Cardiac fibroblast (primary cell): ENCODE data around the gene ZBTB45.

Experiments used
- DNase-seq, 2 donors: peaks; one replicate each; pipeline versions ENCODE4 v3.0.0 to v3.0.0-alpha.2; 2010; ENCODE audit warnings: low read depth in 2 of 2
- H3K4me3 ChIP-seq, 2 donors: replicated peaks in 1 of 2; 1 replicate in 1 of 2; 2 replicates in 1 of 2; pipeline ENCODE4 v1.5.1; 2011; ENCODE audit warnings: low read depth in 2 of 2, low read length in 2 of 2, mild to moderate bottlenecking in 2 of 2, moderate library complexity in 1 of 2
- CTCF ChIP-seq: IDR thresholded peaks from one replicate; pipeline ENCODE4 v1.5.1; 2011; ENCODE audit warnings: low read depth, mild to moderate bottlenecking, low read length, inconsistent platforms

The ZBTB45 gene

GRCh38 chr19:58548859-58549663 is 29.5 kb upstream of the ZBTB45 start:
- H3K4me3 ChIP-seq: no peak overlapping the region
- TF ChIP-seq CTCF: no peak
- no peak for DNase-seq

GRCh38 chr19:58547323-58548312 is 28.0 kb upstream of the ZBTB45 start:
- TF ChIP-seq CTCF: no peak
- no peak for DNase-seq
- H3K4me3 ChIP-seq: no peak overlapping the region

- no peak for DNase-seq
- peak overlapping the region; percentile 91 for H3K4me3 ChIP-seq
- no peak for TF ChIP-seq CTCF
Observed at GRCh38 chr19:58546019-58546530, 26.5 kb upstream of the ZBTB45 start.

GRCh38 chr19:58545286-58546018 is 25.8 kb upstream of the ZBTB45 start:
- DNase-seq: no peak
- H3K4me3 ChIP-seq: peak overlapping the region; percentile 91
- no peak for TF ChIP-seq CTCF

- peak; percentile 47 to 65 for DNase-seq
- H3K4me3 ChIP-seq: peak overlapping the region; percentile 91
- no peak for TF ChIP-seq CTCF
Observed at GRCh38 chr19:58544591-58545285, 25.1 kb upstream of the ZBTB45 start.
